HepG2 (cell line): ENCODE measurements around the gene LYRM7. TPM values are rescaled to one million over a fixed set of nuclear protein-coding genes. Genes with fewer than 3 reads are reported as not detected.
A peak's percentile ranks its signal among the peaks of the same experiment; 100 is the strongest.

Experiments
- ATAD3A ChIP-seq: sonication (generic); formaldehyde crosslinking; IDR thresholded peaks from 2 replicates; pipeline ENCODE4 v1.4.0; 2020; ENCODE audit warnings: missing genetic modification reagents
- DPF2 ChIP-seq: sonication (generic); formaldehyde crosslinking; IDR thresholded peaks from 2 replicates; pipeline ENCODE4 v1.4.0; 2020; ENCODE audit warnings: mild to moderate bottlenecking, low read depth, missing genetic modification reagents, borderline replicate concordance
- MYNN ChIP-seq: sonication (generic); formaldehyde crosslinking; IDR thresholded peaks from 2 replicates; pipeline ENCODE4 v1.4.0; 2020; ENCODE audit warnings: mild to moderate bottlenecking, low read depth, missing genetic modification reagents
- MYPOP ChIP-seq: sonication (generic); formaldehyde crosslinking; IDR thresholded peaks from 2 replicates; pipeline ENCODE4 v1.8.1; 2023; ENCODE audit warnings: mild to moderate bottlenecking, moderate library complexity, missing genetic modification reagents
- POGZ ChIP-seq: sonication (generic); formaldehyde crosslinking; IDR thresholded peaks from 2 replicates; pipeline ENCODE4 v1.4.0; 2020; ENCODE audit warnings: mild to moderate bottlenecking, missing genetic modification reagents
- POLR2G ChIP-seq: fragments of 200-400 bp; formaldehyde crosslinking; IDR thresholded peaks from 2 replicates; pipeline ENCODE4 v1.6.1; 2018; ENCODE audit warnings: mild to moderate bottlenecking, low read depth, low read length, moderate library complexity
- RBFOX2 ChIP-seq: fragments of 200-400 bp; formaldehyde crosslinking; IDR thresholded peaks from 2 replicates; pipeline ENCODE4 v1.6.1; 2017; ENCODE audit warnings: low read depth, mild to moderate bottlenecking, low read length
- SIN3B ChIP-seq: fragments of 150-350 bp; IDR thresholded peaks from 2 replicates; pipeline ENCODE4 v1.6.1; 2014; ENCODE audit warnings: low read length
- SRF ChIP-seq: IDR thresholded peaks from 2 replicates; pipeline ENCODE4 v1.6.1; 2011; ENCODE audit warnings: mild to moderate bottlenecking, low read depth, low read length, moderate library complexity
- ZBTB39 ChIP-seq: sonication (generic); formaldehyde crosslinking; IDR thresholded peaks from 2 replicates; pipeline ENCODE4 v1.5.0; 2020; ENCODE audit warnings: missing genetic modification reagents
- ZHX1 ChIP-seq: sonication (generic); formaldehyde crosslinking; IDR thresholded peaks from 2 replicates; pipeline ENCODE4 v1.8.1; 2022; ENCODE audit warnings: low read depth, mild to moderate bottlenecking, missing genetic modification reagents
- ZNF432 ChIP-seq: sonication (generic); formaldehyde crosslinking; IDR thresholded peaks from 2 replicates; pipeline ENCODE4 v1.5.0; 2020; ENCODE audit warnings: missing genetic modification reagents, mild to moderate bottlenecking, borderline replicate concordance
- ZNF567 ChIP-seq: sonication (generic); formaldehyde crosslinking; IDR thresholded peaks from 2 replicates; pipeline ENCODE4 v1.8.1; 2023; ENCODE audit warnings: mild to moderate bottlenecking, missing genetic modification reagents, borderline replicate concordance
- polyA plus RNA-seq, 8 experiments: library from polyadenylated mRNA; depleted of rRNA in 3 of 8; stranded (reverse) in 7 of 8; unstranded in 1 of 8; fragments of >200 nt; fragmentation: Illumina TruSeq in 4 of 8; extraction: Trizol in 4 of 8; gene quantifications; 2 replicates each; pipeline versions ENCODE4 v1.2.1 to v1.2.3, GENCODE V29; 2011 to 2016; ENCODE audit warnings: low read depth in 4 of 8, missing spikeins in 1 of 8, mixed read lengths in 1 of 8; ENCODE audit not compliant: insufficient read depth in 1 of 8
- total RNA-seq, 5 experiments: library from RNA; depleted of rRNA; stranded (reverse); fragments of >200 nt; fragmentation: Illumina TruSeq; extraction: Trizol; gene quantifications; 2 replicates each; pipeline ENCODE4 v1.2.3, GENCODE V29; 2016; ENCODE audit warnings: low read depth in 1 of 5
- TF ChIP-seq, protein P1 (sequence below): IDR thresholded peaks from 2 replicates; pipeline ENCODE4 v1.6.1; 2016; ENCODE audit warnings: mild to moderate bottlenecking

LYRM7 gene
- total and polyA plus RNA-seq, 2 of the 13 experiments (the other 11 are each of a cell fraction or from before 2014, with no cell fraction given) = 3.0 to 5.5 TPM

GRCh38 chr5:131170540-131171275, at the start of gene LYRM7 (continued):
- TF ChIP-seq ZNF432 (CRISPR knock-in tag) = no peak
- TF ChIP-seq ATAD3A (CRISPR knock-in tag) = no peak
- TF ChIP-seq, protein P1, sequence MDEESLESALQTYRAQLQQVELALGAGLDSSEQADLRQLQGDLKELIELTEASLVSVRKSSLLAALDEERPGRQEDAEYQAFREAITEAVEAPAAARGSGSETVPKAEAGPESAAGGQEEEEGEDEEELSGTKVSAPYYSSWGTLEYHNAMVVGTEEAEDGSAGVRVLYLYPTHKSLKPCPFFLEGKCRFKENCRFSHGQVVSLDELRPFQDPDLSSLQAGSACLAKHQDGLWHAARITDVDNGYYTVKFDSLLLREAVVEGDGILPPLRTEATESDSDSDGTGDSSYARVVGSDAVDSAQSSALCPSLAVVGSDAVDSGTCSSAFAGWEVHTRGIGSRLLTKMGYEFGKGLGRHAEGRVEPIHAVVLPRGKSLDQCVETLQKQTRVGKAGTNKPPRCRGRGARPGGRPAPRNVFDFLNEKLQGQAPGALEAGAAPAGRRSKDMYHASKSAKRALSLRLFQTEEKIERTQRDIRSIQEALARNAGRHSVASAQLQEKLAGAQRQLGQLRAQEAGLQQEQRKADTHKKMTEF (CRISPR knock-in tag) = peak; percentile 69
- TF ChIP-seq MYPOP (CRISPR knock-in tag) = 0 out of 2 replicates have a peak, but pooled peaks have one; percentile 59
- no peak for TF ChIP-seq MYNN (CRISPR knock-in tag)
- no peak for TF ChIP-seq DPF2 (CRISPR knock-in tag)
- TF ChIP-seq POLR2G = peak; percentile 91
- peak; percentile 85 for TF ChIP-seq SIN3B
- no peak for TF ChIP-seq SRF
- TF ChIP-seq ZBTB39 (CRISPR knock-in tag) = no peak
- TF ChIP-seq ZNF567 (CRISPR knock-in tag) = 0 out of 2 replicates have a peak, but pooled peaks have one; percentile 36
- peak; percentile 87 for TF ChIP-seq POGZ (CRISPR knock-in tag)
- no peak; the same call in 1 of the 2 replicates for TF ChIP-seq ZHX1 (CRISPR knock-in tag)
- TF ChIP-seq RBFOX2 = peak; percentile 74
